Esophagus squamous epithelium (tissue), 5 donors: Measurements from ENCODE around the gene TMEM30B. TPM values are rescaled to one million over a fixed set of nuclear protein-coding genes. Genes with fewer than 3 reads are reported as not detected.
"Not testable (repeated sequence)": the region's sequence is repeated elsewhere in the genome, so short reads cannot be mapped to it uniquely, and the experiment has no call there.

Source experiments
- DNase-seq: peaks from one replicate; lab custom pipeline; 2025; lab: John Stamatoyannopoulos, UW
- H3K27ac ChIP-seq, 4 donors: fragments of 200-600 bp; sonication (generic); one replicate each; pipeline ENCODE4 v1.5.1; 2016 to 2019; ENCODE audit warnings: mild to moderate bottlenecking in 1 of 4
- H3K27me3 ChIP-seq, 4 donors: fragments of 200-600 bp; sonication (generic); 1 replicate in 3 of 4; 2 replicates in 1 of 4; pipeline versions ENCODE4 v1.5.1 to v1.6.0; 2017 to 2021; ENCODE audit warnings: antibody characterized with exemption in 1 of 4
- H3K36me3 ChIP-seq, 3 donors: fragments of 200-600 bp; sonication (generic); one replicate each; pipeline ENCODE4 v1.5.1; 2016 to 2019
- H3K4me1 ChIP-seq, 3 donors: fragments of 200-600 bp; sonication (generic); one replicate each; pipeline ENCODE4 v1.5.1; 2017 to 2019
- H3K4me3 ChIP-seq, 4 donors: fragments of 200-600 bp; sonication (generic); 1 replicate in 3 of 4; 2 replicates in 1 of 4; pipeline ENCODE4 v1.5.1; 2016 to 2019; ENCODE audit warnings: mild to moderate bottlenecking in 2 of 4, moderate library complexity in 1 of 4
- H3K9me3 ChIP-seq, 3 donors: fragments of 200-600 bp; sonication (generic); one replicate each; pipeline ENCODE4 v1.5.1; 2016 to 2019
- POLR2A ChIP-seq, 4 donors: fragments of 450-650 bp; IDR thresholded peaks; one replicate each; pipeline ENCODE4 v1.6.1; 2017; ENCODE audit warnings: antibody characterized with exemption in 4 of 4, mild to moderate bottlenecking in 4 of 4, moderate library complexity in 3 of 4
- WGBS, 2 donors: methylation state at CpG; one replicate each; pipeline ENCODE4 v1.1.5; 2018; 5-methylcytosine and 5-hydroxymethylcytosine counted together
- intact Hi-C: fragments of 100-400 bp; cut with DNase I; formaldehyde crosslinking; loops from one replicate; pipeline ENCODE4 v1.15.0; 2022
- total RNA-seq, 4 donors: library from RNA; depleted of rRNA; stranded (reverse); fragments of >200 nt; gene quantifications; one replicate each; pipeline ENCODE4 v1.1.0, GENCODE V29; 2016
- TF ChIP-seq, protein P1 (sequence below), 6 experiments: fragments of 450-650 bp in 4 of 6; fragments of 200-600 bp in 2 of 6; sonication (generic) in 2 of 6; IDR thresholded peaks; one replicate each; pipeline ENCODE4 v1.5.1; 2016 to 2019; ENCODE audit warnings: antibody characterized with exemption in 6 of 6, mild to moderate bottlenecking in 4 of 6, moderate library complexity in 4 of 6
- donor health status: DM: yes; HTN: yes; CAD: no.

TMEM30B gene
- total RNA-seq, 4 donors from 2014 or later: 18.5 to 35.9 (median 26.3) TPM

DNA sequence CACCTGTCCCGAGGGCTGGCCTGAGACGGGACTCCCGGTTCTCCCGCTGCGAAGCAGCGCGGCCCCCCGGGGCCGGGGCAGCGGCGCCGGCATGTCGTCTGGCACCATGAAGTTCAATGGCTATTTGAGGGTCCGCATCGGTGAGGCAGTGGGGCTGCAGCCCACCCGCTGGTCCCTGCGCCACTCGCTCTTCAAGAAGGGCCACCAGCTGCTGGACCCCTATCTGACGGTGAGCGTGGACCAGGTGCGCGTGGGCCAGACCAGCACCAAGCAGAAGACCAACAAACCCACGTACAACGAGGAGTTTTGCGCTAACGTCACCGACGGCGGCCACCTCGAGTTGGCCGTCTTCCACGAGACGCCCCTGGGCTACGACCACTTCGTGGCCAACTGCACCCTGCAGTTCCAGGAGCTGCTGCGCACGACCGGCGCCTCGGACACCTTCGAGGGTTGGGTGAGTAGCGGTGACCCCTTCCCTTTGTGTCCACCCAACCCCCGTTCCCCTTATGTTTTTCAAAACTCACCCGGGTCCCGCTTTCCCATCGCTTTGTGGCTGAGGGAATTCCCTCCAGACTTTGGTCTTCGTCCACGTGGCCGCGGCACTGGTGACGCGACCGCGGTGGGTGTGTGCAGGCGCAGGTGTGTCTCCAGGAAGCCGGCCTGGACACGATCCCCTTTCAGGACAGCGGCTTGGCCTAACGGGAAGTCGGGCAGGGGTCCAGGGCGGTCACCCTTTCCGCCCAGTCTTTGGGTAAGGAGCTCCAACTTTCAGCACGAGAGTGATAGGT is 41.1 kb upstream of the TMEM30B start:
- intact Hi-C loops: no loop called here
- no peak for DNase-seq
- TF ChIP-seq, protein P1, sequence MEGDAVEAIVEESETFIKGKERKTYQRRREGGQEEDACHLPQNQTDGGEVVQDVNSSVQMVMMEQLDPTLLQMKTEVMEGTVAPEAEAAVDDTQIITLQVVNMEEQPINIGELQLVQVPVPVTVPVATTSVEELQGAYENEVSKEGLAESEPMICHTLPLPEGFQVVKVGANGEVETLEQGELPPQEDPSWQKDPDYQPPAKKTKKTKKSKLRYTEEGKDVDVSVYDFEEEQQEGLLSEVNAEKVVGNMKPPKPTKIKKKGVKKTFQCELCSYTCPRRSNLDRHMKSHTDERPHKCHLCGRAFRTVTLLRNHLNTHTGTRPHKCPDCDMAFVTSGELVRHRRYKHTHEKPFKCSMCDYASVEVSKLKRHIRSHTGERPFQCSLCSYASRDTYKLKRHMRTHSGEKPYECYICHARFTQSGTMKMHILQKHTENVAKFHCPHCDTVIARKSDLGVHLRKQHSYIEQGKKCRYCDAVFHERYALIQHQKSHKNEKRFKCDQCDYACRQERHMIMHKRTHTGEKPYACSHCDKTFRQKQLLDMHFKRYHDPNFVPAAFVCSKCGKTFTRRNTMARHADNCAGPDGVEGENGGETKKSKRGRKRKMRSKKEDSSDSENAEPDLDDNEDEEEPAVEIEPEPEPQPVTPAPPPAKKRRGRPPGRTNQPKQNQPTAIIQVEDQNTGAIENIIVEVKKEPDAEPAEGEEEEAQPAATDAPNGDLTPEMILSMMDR (IDR thresholded peaks at IDR 0.05): no peak
- peak in 1 of 4 donors; percentile 37 for TF ChIP-seq POLR2A (IDR thresholded peaks at IDR 0.05)
- H3K27ac ChIP-seq: peak overlapping the region; percentile 90 to 96 (median 94)
- H3K4me1 ChIP-seq: peaks cover 0 to 54% (median 4%) of the 10 kb centered on the region in 3 donors
- WGBS, 2 donors: 1 to 9% methylated on average over 11 to 20 of the region's 63 CpGs
- no peaks in the 10 kb centered on the region for H3K36me3 ChIP-seq
- peak overlapping the region; percentile 66 to 86 (median 81) for H3K4me3 ChIP-seq
- no peaks in the 10 kb centered on the region for H3K9me3 ChIP-seq
- peaks cover 0 to 21% (median 0%) of the 10 kb centered on the region in 4 donors for H3K27me3 ChIP-seq

DNA sequence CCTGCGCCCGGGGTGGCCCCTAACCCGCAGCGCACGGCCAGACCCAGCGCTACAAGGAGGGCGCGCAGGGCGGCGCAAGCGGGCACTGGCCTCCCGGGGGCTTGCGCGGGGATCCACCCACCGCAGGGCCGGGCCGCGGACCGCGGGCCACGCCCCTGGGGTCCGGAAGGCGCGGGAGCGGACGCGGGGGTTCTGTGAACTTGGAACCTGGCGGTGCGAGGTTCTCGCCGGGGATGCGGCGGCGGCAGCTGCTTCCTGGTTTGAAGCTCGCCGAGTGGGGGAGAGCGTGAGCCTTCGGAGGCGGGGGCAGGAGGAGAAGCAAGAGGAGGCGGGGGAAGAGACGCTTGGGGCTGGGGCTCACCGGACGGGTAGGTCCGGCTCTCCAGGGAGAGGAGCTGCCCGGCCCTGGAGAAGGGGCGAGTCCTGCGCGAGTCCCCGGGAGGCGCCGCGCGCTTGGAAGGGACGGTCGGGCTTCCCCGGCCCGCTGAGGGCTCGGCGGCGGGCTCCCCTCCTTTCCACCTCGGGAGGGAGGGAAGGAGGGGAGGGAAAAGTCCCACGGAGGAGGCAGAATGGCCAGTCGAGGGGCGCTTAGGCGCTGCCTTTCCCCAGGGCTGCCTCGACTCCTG is 40.4 kb upstream of the TMEM30B start, which contains the start of gene PRKCH:
Gene PRKCH, plus strand, starts transcription at position 195 of the 626 bp plus-strand sequence. CDS start 523 bp downstream, outside the sequence.
- Histone ChIP-seq H3K4me3 (peak within 1 kb of the TSS; percentile 66 to 86 (median 81)), H3K36me3 (no peaks in the 10 kb centered on the region), H3K27me3 (peaks cover 0 to 21% (median 0%) of the 10 kb centered on the region in 4 donors), H3K27ac (peak within 1 kb of the TSS; percentile 90 to 96 (median 94)), H3K9me3 (no peaks in the 10 kb centered on the region), H3K4me1 (peaks cover 0 to 49% (median 0%) of the 10 kb centered on the region in 3 donors)
- TF ChIP-seq, protein P1 (IDR thresholded peaks at IDR 0.05): peak in 2 of 6 experiments; percentile 10 to 29
- TF ChIP-seq POLR2A (IDR thresholded peaks at IDR 0.05): peak in 3 of 4 donors; percentile 57 to 77 (median 69)
- intact Hi-C loops: no loop called here
- DNase-seq: peak; percentile 39
- WGBS, 2 donors: 0% methylated on average over 2 of the region's 66 CpGs; no CpG with 5 or more reads in 1 of the 2 donors

DNA sequence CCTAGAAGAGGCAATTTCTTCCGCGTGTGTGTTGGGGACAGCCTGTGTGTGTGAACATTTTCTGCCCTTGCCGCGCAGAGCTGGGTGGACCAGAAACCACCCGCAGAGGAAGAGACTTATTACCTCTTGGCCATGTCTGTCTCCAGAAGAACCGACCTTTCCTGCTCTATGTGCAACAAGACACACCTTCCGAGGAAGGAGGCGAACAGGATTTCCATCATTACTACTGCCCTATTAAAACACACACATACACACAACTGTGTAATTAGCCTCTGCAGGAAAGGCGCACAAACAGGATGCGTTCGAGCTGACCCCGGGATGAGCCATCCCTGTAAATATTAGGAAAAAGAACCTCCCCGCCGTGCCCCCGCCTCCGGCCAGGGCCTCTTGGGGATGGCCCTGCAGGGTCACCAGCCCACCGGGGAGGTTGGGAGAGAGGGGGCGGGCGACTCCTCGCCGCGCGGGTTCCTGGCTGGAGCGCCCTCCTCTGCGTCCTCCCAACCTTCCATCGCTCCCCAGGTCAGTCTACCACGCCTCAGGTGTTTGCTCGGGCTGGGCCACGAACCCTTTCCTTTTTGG is 39.8 kb upstream of the TMEM30B start:
- H3K4me1 ChIP-seq: peaks cover 0 to 49% (median 0%) of the 10 kb centered on the region in 3 donors
- H3K4me3 ChIP-seq: peak overlapping the region; percentile 66 to 86 (median 81)
- peak overlapping the region; percentile 90 to 96 (median 94) for H3K27ac ChIP-seq
- H3K9me3 ChIP-seq: no peaks in the 10 kb centered on the region
- H3K27me3 ChIP-seq: peaks cover 0 to 21% (median 0%) of the 10 kb centered on the region in 4 donors
- H3K36me3 ChIP-seq: no peaks in the 10 kb centered on the region
- no peak for TF ChIP-seq POLR2A (IDR thresholded peaks at IDR 0.05)
- TF ChIP-seq, protein P1 (IDR thresholded peaks at IDR 0.05): no peak
- intact Hi-C loops: no loop called here
- DNase-seq: no peak
- WGBS, 2 donors: 23 to 69% methylated on average over 8 to 16 of the region's 29 CpGs

DNA sequence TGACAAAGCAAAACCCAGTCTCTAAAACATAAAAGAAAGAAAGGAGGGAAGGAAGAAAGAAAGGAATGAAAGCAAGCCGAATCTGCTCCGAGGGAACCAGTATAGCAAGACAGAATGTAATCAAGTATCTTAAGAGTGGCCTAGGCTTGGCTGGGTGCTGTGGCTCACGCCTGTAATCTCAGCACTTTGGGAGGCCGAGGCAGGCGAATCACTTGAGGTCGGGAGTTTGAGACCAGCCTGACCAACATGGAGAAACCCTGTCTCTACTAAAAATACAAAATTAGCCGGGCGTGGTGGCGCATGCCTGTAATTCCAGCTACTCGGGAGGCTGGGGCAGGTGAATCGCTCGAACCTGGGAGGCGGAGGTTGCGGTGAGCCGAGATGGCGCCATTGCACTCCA is 39.0 kb upstream of the TMEM30B start:
- intact Hi-C loops, H3K4me3 ChIP-seq, H3K9me3 ChIP-seq, H3K36me3 ChIP-seq, DNase-seq: not testable (repeated sequence)
- peak overlapping the region in 3 of 4 donors; percentile 42 to 96 (median 90) for H3K27ac ChIP-seq
- peaks cover 0 to 21% (median 0%) of the 10 kb centered on the region in 4 donors for H3K27me3 ChIP-seq
- 81 to 82% methylated on average over 14 to 16 of the region's 16 CpGs for WGBS, 2 donors
- H3K4me1 ChIP-seq: peaks cover 0 to 49% (median 0%) of the 10 kb centered on the region in 3 donors

DNA sequence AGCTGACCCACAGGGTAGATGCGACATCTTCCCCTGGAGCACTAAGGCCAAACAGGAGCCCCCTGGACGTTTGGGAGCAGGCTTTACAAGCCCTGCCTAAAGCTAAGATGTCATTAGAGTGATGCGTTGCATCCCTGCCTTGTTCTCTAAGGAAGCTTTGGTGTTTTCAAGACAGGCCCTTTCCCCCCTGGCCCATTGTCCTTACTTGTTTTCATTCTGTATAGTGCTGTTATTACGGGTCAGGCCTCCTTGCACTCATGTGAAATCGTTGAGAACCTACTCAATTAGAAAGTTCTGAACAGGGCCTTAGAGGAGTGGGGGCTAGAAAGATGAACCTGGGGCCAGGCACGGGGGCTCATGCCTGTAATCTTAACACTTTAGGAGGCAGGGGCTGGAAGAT is 38.6 kb upstream of the TMEM30B start:
- intact Hi-C loops: no loop called here
- Histone ChIP-seq H3K36me3 (no peaks in the 10 kb centered on the region), H3K4me1 (peaks cover 0 to 45% (median 0%) of the 10 kb centered on the region in 3 donors), H3K4me3 (no peak overlapping the region), H3K9me3 (no peaks in the 10 kb centered on the region), H3K27me3 (peaks cover 0 to 21% (median 0%) of the 10 kb centered on the region in 4 donors), H3K27ac (peak overlapping the region in 1 of 4 donors; percentile 96)
- no peak for DNase-seq
- TF ChIP-seq POLR2A (IDR thresholded peaks at IDR 0.05): no peak
- TF ChIP-seq, protein P1 (IDR thresholded peaks at IDR 0.05): no peak
- 83% methylated on average over 4 to 6 of the region's 6 CpGs for WGBS, 2 donors
